HG03175 (cell line): Measurements from ENCODE around the gene WDR35.

Experiments
- ATAC-seq: cut with Tn5 transposase; IDR thresholded peaks from one replicate; pipeline ENCODE4 v1.9.1; 2021; ENCODE audit warnings: mild to moderate bottlenecking, moderate library complexity; ENCODE audit not compliant: unreplicated experiment

WDR35 gene

GRCh38 chr2:20011276-20012031 lies 21.5 kb upstream of the WDR35 start:
- no peak for ATAC-seq

- ATAC-seq, result no peak
Observed at GRCh38 chr2:20008703-20009102, 18.8 kb upstream of the WDR35 start.

GRCh38 chr2:20005891-20006470 lies 16.1 kb upstream of the WDR35 start:
- ATAC-seq, result no peak

- no peak for ATAC-seq
Observed at GRCh38 chr2:20005067-20005627, 15.2 kb upstream of the WDR35 start.

GRCh38 chr2:20001361-20001863 lies 11.5 kb upstream of the WDR35 start:
- no peak for ATAC-seq

GRCh38 chr2:19993731-19994130 lies 3.8 kb upstream of the WDR35 start:
- ATAC-seq, result no peak

GRCh38 chr2:19991895-19992294 lies 2.0 kb upstream of the WDR35 start:
- ATAC-seq, result no peak

- no peak for ATAC-seq
Observed at GRCh38 chr2:19990416-19990728, 467 bp upstream of the WDR35 start.

- ATAC-seq, result no peak
Observed at GRCh38 chr2:19989342-19989666, 601 bp downstream of the WDR35 start.

- ATAC-seq, result no peak
Observed at GRCh38 chr2:19988600-19988999, 1.3 kb downstream of the WDR35 start.

- ATAC-seq, result peak; percentile 81
Observed at GRCh38 chr2:19987936-19988335, 2.0 kb downstream of the WDR35 start.

- no peak for ATAC-seq
Observed at GRCh38 chr2:19982268-19982667, 7.6 kb downstream of the WDR35 start.

GRCh38 chr2:19979932-19980331 lies 10.0 kb downstream of the WDR35 start:
- ATAC-seq, result no peak

GRCh38 chr2:19973466-19973865 lies 16.4 kb downstream of the WDR35 start:
- ATAC-seq, result no peak

GRCh38 chr2:19971691-19972090 lies 18.2 kb downstream of the WDR35 start:
- no peak for ATAC-seq

- ATAC-seq, result no peak
Observed at GRCh38 chr2:19963386-19963785, 26.5 kb downstream of the WDR35 start.

GRCh38 chr2:19955544-19956422 lies 34.1 kb downstream of the WDR35 start:
- ATAC-seq, result peak; percentile 86

- ATAC-seq, result no peak
Observed at GRCh38 chr2:19949071-19949470, 40.8 kb downstream of the WDR35 start.

GRCh38 chr2:19947184-19947940 lies 42.5 kb downstream of the WDR35 start:
- no peak for ATAC-seq

- ATAC-seq, result no peak
Observed at GRCh38 chr2:19944205-19944845, 45.6 kb downstream of the WDR35 start.
